ENCODE results near the gene LARP6. TPM values are rescaled to one million over a fixed set of nuclear protein-coding genes. Genes with fewer than 3 reads are reported as not detected.

The LARP6 gene
- total and polyA plus RNA-seq, 2 experiments from 2014 or later, result 20.0 to 22.4 TPM

- peaks cover 5% of the 10 kb centered on the region; the same call in 1 of the 2 replicates for H3K9me2 ChIP-seq (ENCODE audit: insufficient read depth)
- no peaks in the 10 kb centered on the region for H3K79me2 ChIP-seq (replicated peaks; ENCODE audit: insufficient read depth)
- no peaks in the 10 kb centered on the region for H3K36me3 ChIP-seq (ENCODE audit: insufficient read depth)
- H4K20me1 ChIP-seq (replicated peaks; ENCODE audit: insufficient read depth), result no peaks in the 10 kb centered on the region
- H3F3A ChIP-seq (replicated peaks; ENCODE audit: low read depth), result no peaks in the 10 kb centered on the region
- Mint-ChIP-seq H3K9me3 (no peaks in the 10 kb centered on the region), H3K4me1 (peaks cover 10% of the 10 kb centered on the region), H3K4me3 (no peak overlapping the region), H3K27ac (no peak overlapping the region), H3K36me3 (ENCODE audit: low read depth) (peaks cover 44% of the 10 kb centered on the region), H3K27me3 (ENCODE audit: insufficient read depth, low read depth, poor library complexity) (peaks cover 2% of the 10 kb centered on the region)
- H3K4me1 ChIP-seq (ENCODE audit: insufficient read depth), result peaks cover 4% of the 10 kb centered on the region
- no peak overlapping the region for H2AFZ ChIP-seq
- H3K27ac ChIP-seq (ENCODE audit: low read depth), result no peak overlapping the region
- no peak overlapping the region for H3K4me3 ChIP-seq
- TF ChIP-seq STAT1 (IDR thresholded peaks at IDR 0.05; ENCODE audit: unreplicated experiment) (no peak), ZNF331 (CRISPR knock-in tag; IDR thresholded peaks at IDR 0.05; ENCODE audit: low read depth) (no peak), ZNF114 (CRISPR knock-in tag; IDR thresholded peaks at IDR 0.05) (no peak), REST (IDR thresholded peaks at IDR 0.05; ENCODE audit: unreplicated experiment) (no peak), EZH2 (IDR thresholded peaks at IDR 0.05; ENCODE audit: low read depth, unreplicated experiment) (no peak)
- H3K27me3 ChIP-seq (ENCODE audit: insufficient read depth), result no peaks in the 10 kb centered on the region
- no peak overlapping the region for H3K4me2 ChIP-seq
- ATAC-seq (no peak), DNase-seq (ENCODE audit: low spot score) (no peak)
Observed at GRCh38 chr15:70834999-70835398, 19.0 kb downstream of the LARP6 start.

GRCh38 chr15:70833861-70834765 is 19.8 kb downstream of the LARP6 start:
- H3K79me2 ChIP-seq (replicated peaks; ENCODE audit: insufficient read depth), result no peaks in the 10 kb centered on the region
- H3K27ac Mint-ChIP-seq, result peak overlapping the region; percentile 86
- H3K27ac ChIP-seq (ENCODE audit: low read depth), result 0 out of 2 replicates have a peak overlapping the region, but pooled peaks have one; percentile 46
- no peak overlapping the region; the same call in 1 of the 2 replicates for H3K4me2 ChIP-seq
- no peaks in the 10 kb centered on the region for H3K27me3 ChIP-seq (ENCODE audit: insufficient read depth)
- H3K36me3 ChIP-seq (ENCODE audit: insufficient read depth), result no peaks in the 10 kb centered on the region
- peaks cover 5% of the 10 kb centered on the region; the same call in 1 of the 2 replicates for H3K9me2 ChIP-seq (ENCODE audit: insufficient read depth)
- no peak overlapping the region for H3K4me3 ChIP-seq
- no peaks in the 10 kb centered on the region for H4K20me1 ChIP-seq (replicated peaks; ENCODE audit: insufficient read depth)
- H3K4me1 Mint-ChIP-seq, result peaks cover 10% of the 10 kb centered on the region
- peaks cover 2% of the 10 kb centered on the region for H3K27me3 Mint-ChIP-seq (ENCODE audit: insufficient read depth, low read depth, poor library complexity)
- peaks cover 44% of the 10 kb centered on the region for H3K36me3 Mint-ChIP-seq (ENCODE audit: low read depth)
- DNase-seq (ENCODE audit: low spot score) (peak; percentile 37), ATAC-seq (peak; percentile 76)
- no peak overlapping the region for H2AFZ ChIP-seq
- H3F3A ChIP-seq (replicated peaks; ENCODE audit: low read depth), result no peaks in the 10 kb centered on the region
- no peak for TF ChIP-seq EZH2phosphoT487 (IDR thresholded peaks at IDR 0.05; ENCODE audit: unreplicated experiment)
- TF ChIP-seq POLR2AphosphoS5 (IDR thresholded peaks at IDR 0.05; ENCODE audit: low read depth), result no peak
- no peak for TF ChIP-seq CREB1 (CRISPR knock-in tag; IDR thresholded peaks at IDR 0.05; ENCODE audit: low read depth)
- TF ChIP-seq CTCF (conservative IDR thresholded peaks at IDR 0.05; ENCODE audit: low read depth in 2 of 2), result no peak
- TF ChIP-seq REST (IDR thresholded peaks at IDR 0.05; ENCODE audit: unreplicated experiment), result no peak
- TF ChIP-seq STAT1 (IDR thresholded peaks at IDR 0.05; ENCODE audit: unreplicated experiment), result no peak
- peak overlapping the region; percentile 14; the same call in 1 of the 3 replicates for H3K4me3 Mint-ChIP-seq
- H3K4me1 ChIP-seq (ENCODE audit: insufficient read depth), result peaks cover 4% of the 10 kb centered on the region
- no peaks in the 10 kb centered on the region for H3K9me3 Mint-ChIP-seq

All from GM23338 (cell line).